ENCODE results near the gene RAB38.

RAB38 gene

DNA sequence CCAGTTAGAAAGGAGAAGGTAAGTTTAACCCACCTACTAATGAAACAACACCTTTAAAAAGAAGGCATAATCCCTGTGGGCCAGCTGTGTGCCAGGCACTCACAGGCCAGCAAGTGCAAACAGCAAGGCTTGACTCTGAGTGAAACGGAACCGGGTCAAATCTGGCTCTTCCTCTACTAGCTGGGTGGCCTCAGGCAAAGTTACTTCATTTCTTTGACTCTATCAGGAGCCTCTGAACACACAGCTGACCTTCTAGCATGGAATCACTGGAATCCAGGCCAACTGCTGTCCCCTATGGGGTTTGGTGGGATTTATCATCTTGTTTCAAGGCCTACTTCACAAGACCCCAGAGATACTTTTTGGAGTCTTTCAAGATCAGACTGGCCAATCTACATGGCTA lies 3.3 kb downstream of the RAB38 start:
- no peak for TF ChIP-seq CTCF (IDR thresholded peaks at IDR 0.05; ENCODE audit: control insufficient read depth, extremely low read depth, insufficient read depth)
- DNase-seq (ENCODE audit: low read depth) = no peak

GRCh38 chr11:88170673-88171072 lies 4.6 kb downstream of the RAB38 start:
- DNase-seq (ENCODE audit: low read depth) = no peak
- TF ChIP-seq CTCF (IDR thresholded peaks at IDR 0.05; ENCODE audit: control insufficient read depth, extremely low read depth, insufficient read depth) = no peak
- no peak overlapping the region for H3K4me3 ChIP-seq (ENCODE audit: low read depth, low read length)

More for the DNA sequence above, 3.3 kb downstream of the RAB38 start:
- H3K4me3 ChIP-seq (ENCODE audit: low read depth, low read length) = no peak overlapping the region

DNA sequence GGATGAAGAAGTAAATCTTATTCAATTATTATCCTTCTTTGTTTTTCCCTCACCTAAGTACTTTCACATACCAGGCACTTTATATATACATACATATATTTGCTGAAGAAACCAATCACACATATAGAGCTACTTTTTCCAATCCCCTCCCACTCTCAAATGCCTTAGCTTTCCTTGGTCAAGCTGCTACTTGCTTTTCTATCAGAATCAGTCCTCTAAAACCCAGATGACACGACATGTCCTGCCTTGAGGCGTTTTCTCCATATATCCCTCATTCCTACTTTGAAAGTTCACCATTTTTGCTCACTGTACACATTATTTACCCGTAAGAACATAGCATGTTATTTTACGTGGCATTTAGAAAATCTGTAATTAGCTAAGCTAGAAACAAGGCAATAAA lies 5.4 kb downstream of the RAB38 start:
- no peak overlapping the region for H3K4me3 ChIP-seq (ENCODE audit: low read depth, low read length)
- no peak for DNase-seq (ENCODE audit: low read depth)
- no peak for TF ChIP-seq CTCF (IDR thresholded peaks at IDR 0.05; ENCODE audit: control insufficient read depth, extremely low read depth, insufficient read depth)

DNA sequence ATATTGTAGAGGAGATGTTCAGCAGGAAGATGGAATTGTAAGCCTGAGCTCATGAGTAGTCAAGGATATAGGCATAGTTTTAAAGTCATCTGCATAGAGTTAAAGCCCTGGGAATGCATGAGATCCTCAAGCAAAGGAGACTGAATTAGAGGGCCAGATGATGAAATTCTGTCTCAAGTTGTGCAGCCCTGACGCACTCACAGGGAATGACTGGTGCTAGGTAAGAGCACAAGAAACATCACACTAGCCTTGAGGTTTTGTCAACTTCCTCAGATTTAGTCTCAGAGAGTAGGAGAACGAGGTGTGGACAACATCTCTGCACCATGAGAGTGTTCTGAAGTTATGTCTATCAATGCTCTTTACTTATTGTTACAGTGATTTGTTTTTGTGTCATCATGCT lies 5.8 kb downstream of the RAB38 start:
- DNase-seq (ENCODE audit: low read depth) = no peak
- no peak overlapping the region for H3K4me3 ChIP-seq (ENCODE audit: low read depth, low read length)
- TF ChIP-seq CTCF (IDR thresholded peaks at IDR 0.05; ENCODE audit: control insufficient read depth, extremely low read depth, insufficient read depth) = no peak

DNA sequence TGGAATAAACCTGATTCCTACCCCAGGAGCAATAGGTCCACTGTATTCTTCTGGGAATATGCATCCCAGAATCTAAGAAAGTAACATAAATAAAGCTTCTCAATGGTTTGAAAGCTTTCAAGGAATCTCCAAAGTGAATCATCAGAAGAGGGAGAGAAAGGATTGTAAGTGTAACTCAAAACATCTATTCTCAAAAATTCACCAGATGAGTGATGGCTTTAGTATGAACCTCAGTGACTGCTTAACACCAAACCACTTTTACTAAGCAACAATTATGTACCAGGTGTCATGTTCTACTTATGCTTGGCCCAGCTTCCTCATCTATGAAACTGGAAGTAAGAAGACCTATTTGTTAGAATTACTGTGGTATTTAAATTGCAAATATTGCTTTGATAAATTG lies 7.4 kb downstream of the RAB38 start:
- DNase-seq (ENCODE audit: low read depth) = no peak
- TF ChIP-seq CTCF (IDR thresholded peaks at IDR 0.05; ENCODE audit: control insufficient read depth, extremely low read depth, insufficient read depth) = no peak

DNA sequence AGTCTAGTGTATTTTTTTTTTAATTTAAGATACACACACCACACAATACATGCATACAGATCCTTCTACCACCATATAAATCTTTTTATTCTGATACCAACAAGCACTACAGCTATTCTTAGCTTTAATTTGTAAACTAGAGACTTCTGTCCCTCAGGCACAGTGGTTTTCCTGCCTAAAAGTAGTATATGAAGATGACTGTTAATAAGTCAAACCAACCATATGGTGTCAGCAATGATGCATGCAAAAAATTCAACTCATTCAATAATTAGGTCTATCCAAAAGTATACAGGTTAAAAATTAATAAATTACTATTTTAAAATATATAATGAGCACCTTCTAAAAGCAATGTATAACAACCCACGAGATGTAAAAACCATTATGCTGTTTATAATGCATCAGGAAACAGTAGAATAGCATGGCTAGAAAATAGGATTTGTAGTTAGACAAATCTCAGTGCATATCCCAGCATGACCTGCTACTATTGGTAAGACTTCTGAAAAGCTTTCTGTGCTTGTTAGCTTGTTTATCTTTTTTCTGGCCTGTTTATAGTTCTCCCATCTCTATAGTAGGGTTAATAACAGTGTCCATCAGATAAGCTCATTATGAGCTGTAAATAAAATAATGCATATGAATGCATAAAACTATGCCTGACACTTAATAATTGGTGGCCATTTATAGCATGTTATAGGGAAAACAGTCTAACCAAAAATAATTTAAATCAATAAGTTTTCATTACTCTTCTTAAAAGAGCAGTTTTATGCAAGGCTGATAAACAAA lies 10.2 kb downstream of the RAB38 start:
- no peak for DNase-seq (ENCODE audit: low read depth)
- TF ChIP-seq CTCF (IDR thresholded peaks at IDR 0.05; ENCODE audit: control insufficient read depth, extremely low read depth, insufficient read depth) = no peak
- H3K4me3 ChIP-seq (ENCODE audit: low read depth, low read length) = no peak overlapping the region

More for the DNA sequence above, 7.4 kb downstream of the RAB38 start:
- no peak overlapping the region for H3K4me3 ChIP-seq (ENCODE audit: low read depth, low read length)

DNA sequence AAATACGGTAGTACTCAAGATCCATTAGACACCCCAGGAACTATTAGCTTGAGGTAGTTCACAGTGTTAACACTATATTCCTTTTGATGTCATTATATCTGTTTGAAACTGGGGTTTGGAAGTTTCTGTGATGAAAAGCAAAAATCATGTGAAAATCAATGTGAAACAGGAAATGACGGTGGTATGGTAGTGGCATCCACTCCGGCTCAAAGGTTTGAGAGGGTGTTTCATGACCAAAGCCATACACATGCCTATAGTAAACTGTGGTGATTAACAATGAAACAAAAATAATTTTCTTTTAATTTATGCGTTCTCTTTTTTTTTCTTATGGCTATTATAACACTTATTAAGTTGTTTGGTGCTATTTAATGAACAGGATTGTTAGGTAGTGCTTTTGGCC lies 10.9 kb downstream of the RAB38 start:
- no peak overlapping the region for H3K4me3 ChIP-seq (ENCODE audit: low read depth, low read length)
- TF ChIP-seq CTCF (IDR thresholded peaks at IDR 0.05; ENCODE audit: control insufficient read depth, extremely low read depth, insufficient read depth) = no peak
- DNase-seq (ENCODE audit: low read depth) = no peak
